Measurements from ENCODE around the gene NINJ2. TPM values are rescaled to one million over a fixed set of nuclear protein-coding genes. Genes with fewer than 3 reads are reported as not detected.

The NINJ2 gene
- total and polyA plus RNA-seq, 4 donors = 5.8 to 28.4 (median 14.3) TPM

DNA sequence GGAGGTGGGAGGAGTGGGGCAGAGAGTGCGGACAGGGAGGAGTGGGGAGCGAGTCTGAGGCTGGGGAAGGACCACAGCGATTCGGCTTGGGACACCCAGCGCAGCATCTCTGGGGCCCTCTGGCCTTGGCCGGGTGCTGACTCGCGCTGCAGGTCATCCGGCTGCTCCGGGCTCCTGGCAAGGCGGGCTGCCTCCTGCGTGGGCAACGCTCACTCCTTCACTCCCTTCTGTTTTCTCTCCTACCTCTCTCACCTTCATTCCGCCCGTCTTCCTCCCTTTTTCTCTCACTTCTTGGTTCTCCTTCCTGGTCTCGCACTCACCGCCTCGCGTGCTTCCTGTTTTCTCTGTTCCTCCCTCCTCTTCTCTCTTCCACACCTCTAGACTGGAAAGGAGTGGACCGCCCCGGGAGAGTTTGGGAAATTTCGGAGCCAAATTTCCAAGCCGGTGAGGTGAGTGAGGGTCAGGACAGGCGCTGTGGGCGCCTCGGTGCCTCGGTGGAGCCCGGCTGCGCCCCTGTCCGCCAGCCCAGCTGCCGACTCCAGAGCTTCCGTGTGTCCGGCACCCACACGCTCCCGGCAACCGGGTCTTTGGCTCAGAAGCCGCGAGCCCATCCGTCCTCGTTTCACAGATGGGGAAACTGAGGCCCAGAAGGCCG lies 116.9 kb downstream of the NINJ2 start:
- no peak overlapping the region for H3K27ac ChIP-seq (ENCODE audit: low read depth in 1 of 2, low read length in 1 of 2)
- TF ChIP-seq, protein P1, sequence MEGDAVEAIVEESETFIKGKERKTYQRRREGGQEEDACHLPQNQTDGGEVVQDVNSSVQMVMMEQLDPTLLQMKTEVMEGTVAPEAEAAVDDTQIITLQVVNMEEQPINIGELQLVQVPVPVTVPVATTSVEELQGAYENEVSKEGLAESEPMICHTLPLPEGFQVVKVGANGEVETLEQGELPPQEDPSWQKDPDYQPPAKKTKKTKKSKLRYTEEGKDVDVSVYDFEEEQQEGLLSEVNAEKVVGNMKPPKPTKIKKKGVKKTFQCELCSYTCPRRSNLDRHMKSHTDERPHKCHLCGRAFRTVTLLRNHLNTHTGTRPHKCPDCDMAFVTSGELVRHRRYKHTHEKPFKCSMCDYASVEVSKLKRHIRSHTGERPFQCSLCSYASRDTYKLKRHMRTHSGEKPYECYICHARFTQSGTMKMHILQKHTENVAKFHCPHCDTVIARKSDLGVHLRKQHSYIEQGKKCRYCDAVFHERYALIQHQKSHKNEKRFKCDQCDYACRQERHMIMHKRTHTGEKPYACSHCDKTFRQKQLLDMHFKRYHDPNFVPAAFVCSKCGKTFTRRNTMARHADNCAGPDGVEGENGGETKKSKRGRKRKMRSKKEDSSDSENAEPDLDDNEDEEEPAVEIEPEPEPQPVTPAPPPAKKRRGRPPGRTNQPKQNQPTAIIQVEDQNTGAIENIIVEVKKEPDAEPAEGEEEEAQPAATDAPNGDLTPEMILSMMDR (IDR thresholded peaks at IDR 0.05; ENCODE audit: control extremely low read depth, extremely low read depth) = no peak
- H3K9me3 ChIP-seq (ENCODE audit: control insufficient read depth in 4 of 4, insufficient read depth in 3 of 4, low read length in 3 of 4) = no peaks in the 10 kb centered on the region
- DNase-seq (no peak), ATAC-seq (ENCODE audit: insufficient read depth, low FRiP score) (no peak)
- no peak overlapping the region for H3K4me3 ChIP-seq
- peaks cover 0 to 13% (median 0%) of the 10 kb centered on the region in 5 donors for H3K4me1 ChIP-seq (ENCODE audit: control insufficient read depth in 5 of 5, insufficient read depth in 5 of 5, low read length in 5 of 5)
- H3K36me3 ChIP-seq (ENCODE audit: control insufficient read depth in 4 of 4, insufficient read depth in 4 of 4, low read length in 4 of 4) = no peaks in the 10 kb centered on the region
- WGBS, 2 donors = 64 to 70% methylated on average over 40 to 41 of the region's 41 CpGs
- H3K9ac ChIP-seq (ENCODE audit: insufficient read depth in 1 of 2, low read length in 2 of 2) = no peak overlapping the region
- no peaks in the 10 kb centered on the region for H3K27me3 ChIP-seq (ENCODE audit: control insufficient read depth in 3 of 3, insufficient read depth in 3 of 3, low read length in 2 of 3)

GRCh38 chr12:545835-546234 lies 117.4 kb downstream of the NINJ2 start:
- Histone ChIP-seq H3K9me3 (ENCODE audit: control insufficient read depth in 4 of 4, insufficient read depth in 3 of 4, low read length in 3 of 4) (no peaks in the 10 kb centered on the region), H3K9ac (ENCODE audit: insufficient read depth in 1 of 2, low read length in 2 of 2) (no peak overlapping the region), H3K27me3 (ENCODE audit: control insufficient read depth in 3 of 3, insufficient read depth in 3 of 3, low read length in 2 of 3) (no peaks in the 10 kb centered on the region), H3K27ac (ENCODE audit: low read depth in 1 of 2, low read length in 1 of 2) (no peak overlapping the region), H3K36me3 (ENCODE audit: control insufficient read depth in 4 of 4, insufficient read depth in 4 of 4, low read length in 4 of 4) (no peaks in the 10 kb centered on the region), H3K4me3 (no peak overlapping the region), H3K4me1 (ENCODE audit: control insufficient read depth in 5 of 5, insufficient read depth in 5 of 5, low read length in 5 of 5) (peaks cover 0 to 13% (median 0%) of the 10 kb centered on the region in 5 donors)
- 71 to 73% methylated on average over 6 of the region's 6 CpGs for WGBS, 2 donors
- no peak for DNase-seq
- no peak for ATAC-seq (ENCODE audit: insufficient read depth, low FRiP score)
- TF ChIP-seq, protein P1 (IDR thresholded peaks at IDR 0.05; ENCODE audit: control extremely low read depth, extremely low read depth) = no peak

DNA sequence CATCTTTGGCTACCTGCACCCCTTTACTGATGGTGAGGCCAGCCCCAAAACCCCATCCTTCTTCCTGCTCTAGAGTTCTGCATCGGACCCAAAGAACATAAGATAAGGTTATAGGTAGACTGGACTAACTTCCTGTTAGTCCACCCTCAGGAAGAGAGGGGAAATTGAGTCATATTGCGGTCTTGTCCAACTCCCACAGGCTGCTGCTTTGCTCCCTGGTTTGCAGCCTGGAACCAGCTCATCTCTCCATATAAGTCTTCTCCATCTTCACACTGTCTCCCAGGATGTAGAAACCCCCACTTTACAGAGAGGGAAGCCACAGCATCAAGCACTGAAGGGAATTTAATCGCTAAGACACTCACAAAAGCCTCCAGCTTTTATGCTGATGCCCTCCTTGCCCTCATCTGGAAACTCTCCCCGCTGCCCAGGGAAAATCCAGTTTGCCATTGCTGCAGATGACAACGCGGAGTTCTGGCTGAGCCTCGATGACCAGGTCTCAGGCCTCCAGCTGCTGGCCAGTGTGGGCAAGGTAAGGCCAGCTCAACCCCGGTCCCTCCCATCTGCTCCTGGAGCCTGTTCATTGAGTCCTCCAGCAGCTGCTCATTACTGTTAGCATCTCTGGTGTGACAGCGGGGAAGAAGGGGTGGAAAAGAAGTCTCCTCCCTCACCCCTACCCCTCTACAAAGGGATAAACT lies 118.2 kb downstream of the NINJ2 start:
- TF ChIP-seq, protein P1 (IDR thresholded peaks at IDR 0.05; ENCODE audit: control extremely low read depth, extremely low read depth) = no peak
- WGBS, 2 donors = 68 to 76% methylated on average over 9 of the region's 9 CpGs

More for the DNA sequence above, 118.2 kb downstream of the NINJ2 start:
- H3K27me3 ChIP-seq (ENCODE audit: control insufficient read depth in 3 of 3, insufficient read depth in 3 of 3, low read length in 2 of 3) = no peaks in the 10 kb centered on the region
- no peaks in the 10 kb centered on the region for H3K36me3 ChIP-seq (ENCODE audit: control insufficient read depth in 4 of 4, insufficient read depth in 4 of 4, low read length in 4 of 4)
- ATAC-seq (ENCODE audit: insufficient read depth, low FRiP score) = no peak
- no peak overlapping the region for H3K4me3 ChIP-seq
- no peak for DNase-seq
- H3K27ac ChIP-seq (ENCODE audit: low read depth in 1 of 2, low read length in 1 of 2) = no peak overlapping the region
- peaks cover 0 to 13% (median 0%) of the 10 kb centered on the region in 5 donors for H3K4me1 ChIP-seq (ENCODE audit: control insufficient read depth in 5 of 5, insufficient read depth in 5 of 5, low read length in 5 of 5)
- no peak overlapping the region for H3K9ac ChIP-seq (ENCODE audit: insufficient read depth in 1 of 2, low read length in 2 of 2)
- no peaks in the 10 kb centered on the region for H3K9me3 ChIP-seq (ENCODE audit: control insufficient read depth in 4 of 4, insufficient read depth in 3 of 4, low read length in 3 of 4)

Measured in lung (tissue), 12 donors.